ENCODE measurements around the gene IL13RA1.
"Not testable (repeated sequence)": the region's sequence is repeated elsewhere in the genome, so short reads cannot be mapped to it uniquely, and the experiment has no call there.

IL13RA1 gene

GRCh38 chrX:118730500-118731247 is 3.3 kb downstream of the IL13RA1 start:
- DNase-seq, result no peak

GRCh38 chrX:118732551-118732950 is 5.1 kb downstream of the IL13RA1 start:
- DNase-seq, result not testable (repeated sequence)

- no peak for DNase-seq
Measured at GRCh38 chrX:118734909-118735308, 7.5 kb downstream of the IL13RA1 start.

GRCh38 chrX:118736394-118737010 is 9.1 kb downstream of the IL13RA1 start:
- DNase-seq, result no peak

GRCh38 chrX:118739577-118739976 is 12.2 kb downstream of the IL13RA1 start:
- no peak for DNase-seq

DNA sequence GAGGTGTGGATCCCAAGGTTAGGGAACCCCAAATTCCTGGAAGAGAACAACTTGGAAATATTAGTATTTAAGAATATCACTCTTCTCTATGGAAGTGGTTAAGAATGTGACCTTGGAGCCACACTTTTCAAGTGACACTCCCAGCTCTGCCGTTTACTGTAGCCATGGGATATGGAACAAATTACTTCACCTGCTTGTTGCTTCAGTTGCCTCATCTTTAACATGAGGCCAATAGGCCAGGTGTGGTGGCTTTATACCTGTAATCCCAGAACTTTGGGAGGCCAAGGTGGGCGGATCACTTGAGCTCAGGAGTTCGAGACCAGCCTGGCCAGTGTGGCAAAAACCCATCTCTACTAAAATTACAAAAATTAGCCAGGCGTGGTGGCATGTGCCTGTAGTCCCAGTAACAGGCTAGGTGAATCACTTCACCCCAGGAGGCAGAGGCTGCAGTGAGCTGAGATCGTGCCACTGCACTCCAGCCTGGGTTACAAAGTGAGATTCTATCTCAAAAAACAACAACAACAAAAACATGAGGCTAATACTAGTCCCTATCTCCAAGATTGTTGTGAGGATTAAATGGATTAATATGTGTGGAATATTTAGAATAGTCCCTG is 13.0 kb downstream of the IL13RA1 start:
- DNase-seq, result no peak

GRCh38 chrX:118742176-118742575 is 14.8 kb downstream of the IL13RA1 start:
- DNase-seq, result no peak

GRCh38 chrX:118745570-118745969 is 18.2 kb downstream of the IL13RA1 start:
- no peak for DNase-seq

- no peak for DNase-seq
Measured at GRCh38 chrX:118751950-118752783, 24.8 kb downstream of the IL13RA1 start.

GRCh38 chrX:118755633-118756032 is 28.2 kb downstream of the IL13RA1 start:
- DNase-seq, result no peak

- DNase-seq, result no peak
Measured at GRCh38 chrX:118756101-118756500, 28.7 kb downstream of the IL13RA1 start.

DNA sequence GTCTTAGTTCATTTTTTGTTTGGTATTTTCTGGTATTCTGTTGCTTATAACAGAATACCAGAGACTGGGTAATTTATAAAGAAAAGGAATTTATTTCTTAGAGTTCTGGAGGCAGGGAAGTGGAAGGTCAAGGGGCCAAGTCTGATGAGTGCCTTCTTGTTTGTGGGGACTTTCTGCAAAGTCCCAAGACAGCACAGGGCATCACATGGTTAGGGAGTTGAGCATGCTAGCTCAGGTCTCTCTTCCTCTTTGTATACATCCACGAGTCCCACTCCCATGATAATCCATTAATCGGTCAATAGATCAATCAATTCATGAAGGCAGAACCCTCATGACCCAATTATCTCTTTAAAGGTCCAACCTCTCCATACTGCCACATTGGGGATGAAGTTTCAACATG is 31.1 kb downstream of the IL13RA1 start:
- DNase-seq, result no peak

GRCh38 chrX:118760025-118760424 is 32.6 kb downstream of the IL13RA1 start:
- DNase-seq, result no peak

GRCh38 chrX:118761939-118762707 is 34.7 kb downstream of the IL13RA1 start:
- DNase-seq, result no peak

- no peak for DNase-seq
Measured at GRCh38 chrX:118763489-118763888, 36.1 kb downstream of the IL13RA1 start.

DNA sequence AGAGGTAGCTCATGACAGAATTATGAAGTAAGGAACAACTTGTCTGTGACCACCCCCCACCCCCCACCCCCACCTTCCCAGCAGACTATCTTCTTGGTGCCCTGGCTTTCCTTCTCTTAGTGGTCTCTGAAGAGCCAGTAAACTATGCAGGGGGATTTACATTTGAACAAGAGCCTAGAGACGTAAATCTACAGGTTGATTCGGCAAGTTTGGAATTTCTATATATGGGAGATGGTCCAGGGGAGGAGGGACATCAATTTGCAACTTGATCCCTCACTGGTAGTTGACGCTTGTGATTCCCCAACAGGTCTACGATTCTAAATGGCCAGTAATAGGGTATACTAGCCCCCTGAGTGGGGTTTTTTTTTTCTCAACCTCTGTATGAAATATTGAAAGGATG is 36.7 kb downstream of the IL13RA1 start:
- no peak for DNase-seq

DNA sequence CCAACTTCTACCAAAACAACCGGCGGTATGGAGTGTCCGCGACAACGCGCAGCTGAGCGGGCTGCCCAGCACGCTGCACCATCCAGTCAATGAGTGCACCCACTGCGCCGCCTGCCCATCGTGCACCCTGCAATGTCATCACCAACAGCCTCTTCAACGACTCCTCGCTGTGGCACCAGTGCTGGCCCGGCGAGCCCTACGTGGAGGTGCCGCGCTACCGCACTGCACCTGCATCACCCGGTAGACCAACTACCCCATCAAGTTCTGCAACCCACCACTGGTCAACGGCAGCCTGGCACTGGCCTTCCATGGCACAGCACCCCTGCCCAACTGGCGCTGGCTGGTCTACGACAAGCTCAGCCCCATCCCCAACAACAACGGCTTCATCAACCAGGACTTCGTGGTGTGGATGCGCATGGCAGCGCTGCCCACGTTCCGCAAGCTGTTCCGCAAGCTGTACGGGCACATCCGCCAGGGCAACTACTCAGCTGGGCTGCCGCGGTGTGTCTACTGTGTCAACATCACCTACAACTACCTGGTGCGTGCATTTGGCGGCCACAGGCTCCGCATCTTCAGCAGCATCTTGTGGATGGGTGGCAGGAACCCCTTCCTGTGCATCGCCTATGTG is 42.8 kb downstream of the IL13RA1 start:
- no peak for DNase-seq

DNA sequence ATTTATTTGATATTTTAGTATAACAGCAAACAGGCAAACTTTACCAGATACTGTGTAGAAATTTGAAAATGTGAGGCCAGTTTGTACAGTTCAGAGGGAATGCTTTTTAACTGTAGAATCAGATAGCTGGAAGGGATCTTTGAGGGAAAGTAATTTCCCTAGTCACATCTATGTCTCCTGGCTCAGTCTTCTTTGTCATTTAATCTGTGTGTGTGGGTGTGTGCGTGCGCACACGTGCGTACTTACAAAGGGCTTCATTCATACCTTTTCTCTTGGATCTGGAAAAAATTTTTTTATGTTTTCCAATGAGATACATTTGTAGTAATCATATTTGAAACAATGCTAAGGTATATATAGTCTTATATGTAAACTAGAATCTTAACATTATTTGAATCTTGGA is 44.6 kb downstream of the IL13RA1 start:
- no peak for DNase-seq

- DNase-seq, result no peak
Measured at GRCh38 chrX:118773782-118774181, 46.4 kb downstream of the IL13RA1 start.

DNA sequence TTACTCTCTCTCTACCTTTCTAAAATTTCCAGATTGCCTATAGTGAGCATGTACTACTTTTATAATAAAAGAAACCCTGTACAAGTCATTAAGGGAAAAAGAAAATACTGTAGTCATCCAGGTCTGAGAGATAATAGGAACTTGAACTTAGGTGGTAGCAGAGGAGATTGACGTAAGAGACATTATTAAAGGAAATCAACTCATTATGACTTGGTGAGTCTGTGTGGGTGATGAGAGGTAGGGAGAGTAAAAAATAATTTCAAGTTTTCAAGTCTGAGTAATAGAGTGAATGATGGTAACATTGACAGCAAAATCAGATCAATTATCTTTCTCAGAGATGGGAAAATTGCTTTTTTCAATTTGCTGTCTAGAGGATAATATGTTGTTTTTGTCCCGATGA is 52.2 kb downstream of the IL13RA1 start:
- no peak for DNase-seq

DNA sequence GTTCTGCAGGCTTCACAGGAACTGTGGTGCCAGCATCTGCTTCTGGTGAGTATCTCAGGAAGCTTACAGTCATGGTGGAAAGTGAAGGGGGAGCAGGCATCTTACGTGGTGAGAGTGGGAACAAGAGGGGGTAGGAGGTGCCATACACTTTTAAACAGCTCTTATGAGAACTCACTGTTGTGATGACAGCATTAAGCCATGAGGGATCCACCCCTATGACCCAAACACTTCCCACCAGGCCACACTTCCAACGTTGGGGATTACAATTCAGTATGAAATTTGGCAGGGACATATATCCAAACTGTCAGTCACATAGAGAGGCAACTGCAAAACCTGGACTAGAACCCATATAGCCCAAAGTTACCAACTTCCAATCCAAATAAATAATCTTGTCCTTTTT is 53.1 kb downstream of the IL13RA1 start:
- DNase-seq, result no peak

DNA sequence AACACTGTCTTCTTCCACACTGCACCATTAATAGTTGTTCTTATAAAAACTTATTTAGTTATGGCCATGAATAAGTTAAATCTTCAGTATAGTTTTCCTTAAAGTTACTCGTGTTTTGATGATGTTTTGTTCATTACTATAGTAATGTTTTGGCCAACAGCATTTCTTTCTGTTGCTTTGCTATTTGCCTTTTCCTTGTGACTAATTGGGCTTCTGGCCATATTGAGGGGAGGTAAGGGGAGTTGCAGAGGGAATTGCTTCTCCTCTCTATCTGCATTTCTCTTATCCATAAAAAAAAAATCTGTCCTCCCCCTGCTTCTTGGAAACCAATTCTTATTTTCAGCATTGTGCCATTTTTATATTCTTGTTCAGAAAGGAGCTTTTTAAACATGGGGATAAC is 53.5 kb downstream of the IL13RA1 start:
- no peak for DNase-seq
